OCI-LY7 (cell line): ENCODE data around the gene GIMAP8.

Experiments
- CTCF ChIP-seq: fragments of 200-600 bp; sonication (generic); conservative IDR thresholded peaks from 2 replicates; pipeline ENCODE4 v1.5.1; 2014; ENCODE audit warnings: mild to moderate bottlenecking, antibody characterized with exemption, low read length, moderate library complexity, mixed read lengths
- EZH2phosphoT487 ChIP-seq: fragments of 200-600 bp; sonication (generic); IDR thresholded peaks from 2 replicates; pipeline ENCODE4 v1.6.1; 2018; ENCODE audit warnings: low read depth, borderline replicate concordance, mild to moderate bottlenecking, mixed run types, antibody characterized with exemption, low read length, moderate library complexity, mixed read lengths

GRCh38 chr7:150464962-150465361 is 14.5 kb downstream of the GIMAP8 start:
- TF ChIP-seq CTCF (no peak), EZH2phosphoT487 (no peak)
